22Rv1 (cell line): ENCODE data around the gene CERCAM.

ENCODE experiments used
- H3K27ac ChIP-seq: fragments of 450-650 bp; 2 replicates; pipeline ENCODE4 v1.5.1; 2017
- ZFX ChIP-seq: fragments of 450-650 bp; IDR thresholded peaks from 2 replicates; pipeline ENCODE4 v1.6.1; 2017; ENCODE audit warnings: antibody characterized with exemption, borderline replicate concordance
- TF ChIP-seq, protein P1 (sequence below): fragments of 450-650 bp; IDR thresholded peaks from 2 replicates; pipeline ENCODE4 v1.5.1; 2017; ENCODE audit warnings: mild to moderate bottlenecking

The CERCAM gene

DNA sequence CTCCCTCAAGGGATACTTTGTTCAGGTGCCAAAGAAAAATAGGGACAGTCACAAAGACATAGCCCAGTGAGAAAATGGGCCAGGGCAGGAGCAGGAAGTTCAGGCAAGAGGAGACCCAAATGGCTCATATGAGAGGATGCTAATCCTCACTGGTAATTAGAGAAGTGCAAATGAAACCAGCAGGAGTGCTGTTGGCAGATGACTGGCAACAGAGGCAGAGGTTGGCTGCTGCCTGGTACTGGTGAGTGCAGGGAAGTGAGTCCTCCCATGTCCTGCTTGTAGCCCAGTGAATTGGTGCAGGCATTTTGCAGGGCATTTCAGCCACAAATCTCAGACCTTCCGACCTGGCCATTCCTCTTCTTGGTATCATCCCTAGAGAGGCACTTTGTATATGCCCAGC lies 58.6 kb downstream of the CERCAM start:
- TF ChIP-seq, protein P1, sequence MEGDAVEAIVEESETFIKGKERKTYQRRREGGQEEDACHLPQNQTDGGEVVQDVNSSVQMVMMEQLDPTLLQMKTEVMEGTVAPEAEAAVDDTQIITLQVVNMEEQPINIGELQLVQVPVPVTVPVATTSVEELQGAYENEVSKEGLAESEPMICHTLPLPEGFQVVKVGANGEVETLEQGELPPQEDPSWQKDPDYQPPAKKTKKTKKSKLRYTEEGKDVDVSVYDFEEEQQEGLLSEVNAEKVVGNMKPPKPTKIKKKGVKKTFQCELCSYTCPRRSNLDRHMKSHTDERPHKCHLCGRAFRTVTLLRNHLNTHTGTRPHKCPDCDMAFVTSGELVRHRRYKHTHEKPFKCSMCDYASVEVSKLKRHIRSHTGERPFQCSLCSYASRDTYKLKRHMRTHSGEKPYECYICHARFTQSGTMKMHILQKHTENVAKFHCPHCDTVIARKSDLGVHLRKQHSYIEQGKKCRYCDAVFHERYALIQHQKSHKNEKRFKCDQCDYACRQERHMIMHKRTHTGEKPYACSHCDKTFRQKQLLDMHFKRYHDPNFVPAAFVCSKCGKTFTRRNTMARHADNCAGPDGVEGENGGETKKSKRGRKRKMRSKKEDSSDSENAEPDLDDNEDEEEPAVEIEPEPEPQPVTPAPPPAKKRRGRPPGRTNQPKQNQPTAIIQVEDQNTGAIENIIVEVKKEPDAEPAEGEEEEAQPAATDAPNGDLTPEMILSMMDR = no peak
- TF ChIP-seq ZFX = no peak
- no peak overlapping the region for H3K27ac ChIP-seq

DNA sequence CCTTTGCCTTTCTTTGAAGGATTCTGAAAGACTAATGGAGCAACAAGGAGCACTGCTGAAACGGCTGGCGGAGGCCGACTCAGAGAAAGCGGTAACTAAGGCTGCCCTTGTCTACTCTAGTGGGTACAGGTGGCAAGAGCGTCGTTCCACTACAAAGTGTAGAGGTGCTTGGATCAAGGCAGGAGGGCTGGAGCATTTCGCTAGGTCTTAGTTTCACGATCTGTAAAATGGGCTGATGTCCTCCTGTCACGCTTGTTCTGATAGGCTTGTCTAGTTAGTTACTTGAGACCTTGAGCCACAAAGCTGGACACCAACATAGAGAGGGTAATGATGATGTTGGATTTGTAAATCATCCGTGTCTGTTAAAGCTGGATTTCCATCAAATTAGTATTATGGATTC lies 60.9 kb downstream of the CERCAM start:
- H3K27ac ChIP-seq = no peak overlapping the region
- TF ChIP-seq ZFX = no peak
- TF ChIP-seq, protein P1 = no peak

GRCh38 chr9:128482186-128482585 lies 61.5 kb downstream of the CERCAM start:
- H3K27ac ChIP-seq = no peak overlapping the region
- TF ChIP-seq, protein P1 = no peak
- no peak for TF ChIP-seq ZFX

DNA sequence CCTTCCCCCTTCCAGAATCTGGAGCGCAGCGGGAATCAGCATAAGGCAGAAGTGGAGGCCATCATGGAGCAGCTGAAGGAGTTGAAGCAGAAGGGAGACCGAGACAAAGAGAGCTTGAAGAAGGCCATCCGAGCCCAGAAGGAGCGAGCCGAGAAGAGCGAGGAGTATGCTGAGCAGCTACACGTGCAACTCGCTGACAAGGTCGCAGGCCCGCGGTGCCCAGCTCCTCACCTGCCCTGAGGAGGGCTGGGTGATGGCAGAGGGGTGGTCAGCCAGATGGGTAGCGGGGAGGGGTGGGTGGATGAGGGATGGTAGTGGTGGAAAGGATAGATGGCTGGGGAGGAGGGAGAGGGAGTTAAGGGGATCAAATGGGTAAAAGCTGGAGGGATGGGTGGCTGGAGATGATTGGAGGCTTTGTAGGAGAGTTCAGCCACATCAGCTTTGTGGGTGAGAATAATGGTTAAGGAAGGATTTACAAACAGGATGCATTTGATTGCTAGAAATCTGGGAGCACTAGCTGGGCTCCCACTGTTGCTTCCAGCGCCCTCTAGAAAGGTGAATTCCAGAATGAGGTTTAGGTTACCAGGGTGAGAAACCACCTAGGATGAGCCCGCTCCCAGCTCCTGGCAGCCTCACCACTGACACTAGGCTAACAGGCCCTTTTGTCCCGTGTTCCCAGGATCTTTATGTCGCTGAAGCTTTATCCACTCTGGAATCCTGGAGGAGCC lies 64.2 kb downstream of the CERCAM start:
- TF ChIP-seq, protein P1 = no peak
- TF ChIP-seq ZFX = no peak
- H3K27ac ChIP-seq = no peak overlapping the region

GRCh38 chr9:128485414-128485855 lies 64.8 kb downstream of the CERCAM start:
- no peak overlapping the region for H3K27ac ChIP-seq
- TF ChIP-seq, protein P1 = no peak
- TF ChIP-seq ZFX = no peak

- TF ChIP-seq, protein P1 = no peak
- TF ChIP-seq ZFX = no peak
These were observed 65.5 kb downstream of the CERCAM start for GRCh38 chr9:128486201-128486600.

More at GRCh38 chr9:128486201-128486600, 65.5 kb downstream of the CERCAM start:
- H3K27ac ChIP-seq = no peak overlapping the region
